Prostate gland (tissue), 2 donors: ENCODE measurements around the gene SCGB1C1.
"Not testable (repeated sequence)": the region's sequence is repeated elsewhere in the genome, so short reads cannot be mapped to it uniquely, and the experiment has no call there.

Experiments
- POLR2A ChIP-seq: fragments of 450-650 bp; IDR thresholded peaks from one replicate; pipeline ENCODE4 v1.6.1; 2016; ENCODE audit warnings: antibody characterized with exemption, mild to moderate bottlenecking
- POLR2AphosphoS5 ChIP-seq: sonication (generic); formaldehyde crosslinking; IDR thresholded peaks from one replicate; pipeline ENCODE4 v1.6.1; 2017; ENCODE audit warnings: antibody characterized with exemption
- TF ChIP-seq, protein P1 (sequence below), 4 experiments: fragments of 200-600 bp in 2 of 4; fragments of 450-650 bp in 2 of 4; sonication (generic) in 2 of 4; IDR thresholded peaks; 1 replicate in 3 of 4; 2 replicates in 1 of 4; pipeline ENCODE4 v1.5.1; 2016 to 2019; ENCODE audit warnings: antibody characterized with exemption in 4 of 4, mild to moderate bottlenecking in 2 of 4, moderate library complexity in 2 of 4

DNA sequence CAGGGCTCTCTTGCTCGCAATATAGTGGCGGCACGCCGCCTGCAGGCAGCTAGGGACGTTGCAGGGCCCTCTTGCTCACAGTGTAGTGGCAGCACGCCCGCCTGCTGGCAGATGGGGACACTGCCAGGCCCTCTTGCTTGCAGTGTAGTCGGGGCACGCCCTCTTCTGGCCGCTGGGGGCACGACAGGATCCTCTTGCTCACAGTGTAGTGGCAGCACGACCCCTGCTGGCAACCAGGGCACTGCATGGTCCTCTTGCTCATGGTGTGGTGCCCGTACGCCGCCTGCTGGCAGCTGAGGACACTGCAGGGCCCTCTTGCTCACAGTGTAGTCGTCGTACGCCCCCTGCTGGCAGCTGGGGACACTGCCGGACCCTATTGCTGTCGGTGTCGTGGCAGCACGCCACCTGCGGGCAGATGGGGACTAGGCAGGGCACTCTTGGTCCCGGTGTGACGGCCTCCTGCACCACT lies 3.0 kb upstream of the SCGB1C1 start:
- TF ChIP-seq POLR2AphosphoS5, POLR2A: not testable (repeated sequence)
- TF ChIP-seq, protein P1, sequence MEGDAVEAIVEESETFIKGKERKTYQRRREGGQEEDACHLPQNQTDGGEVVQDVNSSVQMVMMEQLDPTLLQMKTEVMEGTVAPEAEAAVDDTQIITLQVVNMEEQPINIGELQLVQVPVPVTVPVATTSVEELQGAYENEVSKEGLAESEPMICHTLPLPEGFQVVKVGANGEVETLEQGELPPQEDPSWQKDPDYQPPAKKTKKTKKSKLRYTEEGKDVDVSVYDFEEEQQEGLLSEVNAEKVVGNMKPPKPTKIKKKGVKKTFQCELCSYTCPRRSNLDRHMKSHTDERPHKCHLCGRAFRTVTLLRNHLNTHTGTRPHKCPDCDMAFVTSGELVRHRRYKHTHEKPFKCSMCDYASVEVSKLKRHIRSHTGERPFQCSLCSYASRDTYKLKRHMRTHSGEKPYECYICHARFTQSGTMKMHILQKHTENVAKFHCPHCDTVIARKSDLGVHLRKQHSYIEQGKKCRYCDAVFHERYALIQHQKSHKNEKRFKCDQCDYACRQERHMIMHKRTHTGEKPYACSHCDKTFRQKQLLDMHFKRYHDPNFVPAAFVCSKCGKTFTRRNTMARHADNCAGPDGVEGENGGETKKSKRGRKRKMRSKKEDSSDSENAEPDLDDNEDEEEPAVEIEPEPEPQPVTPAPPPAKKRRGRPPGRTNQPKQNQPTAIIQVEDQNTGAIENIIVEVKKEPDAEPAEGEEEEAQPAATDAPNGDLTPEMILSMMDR (IDR thresholded peaks at IDR 0.05), result peak in 1 of 4 experiments; percentile 15
